OCI-LY3 (cell line): ENCODE results near the gene PRM3.

Experiments used
- CTCF ChIP-seq: fragments of 200-600, 300-600 bp; sonication (generic); IDR thresholded peaks from 2 replicates; pipeline ENCODE4 v1.5.1; 2014; ENCODE audit warnings: antibody characterized with exemption, low read length, low read depth
- EZH2phosphoT487 ChIP-seq: fragments of 200-600 bp; shearing (Covaris generic); IDR thresholded peaks from 2 replicates; pipeline ENCODE4 v1.6.1; 2018; ENCODE audit warnings: antibody characterized with exemption, mixed run types, low read depth

GRCh38 chr16:11290102-11290893 is 16.9 kb upstream of the PRM3 start:
- TF ChIP-seq CTCF: no peak
- no peak for TF ChIP-seq EZH2phosphoT487
